Activated T-helper 1 cell treated with Interleukin-2 at 50 U/mL for 16 hours (primary cell): ENCODE results near the gene CCDC88C.
A peak's percentile ranks its signal among the peaks of the same experiment; 100 is the strongest.
"Not testable (repeated sequence)": the region's sequence is repeated elsewhere in the genome, so short reads cannot be mapped to it uniquely, and the experiment has no call there.

Experiments used
- DNase-seq: peaks from one replicate; pipeline ENCODE4 v3.0.0-alpha.2; 2020; ENCODE audit warnings: low read depth

CCDC88C gene

GRCh38 chr14:91249841-91250616 is 167.6 kb downstream of the CCDC88C start:
- DNase-seq: no peak

GRCh38 chr14:91246051-91246852 is 171.4 kb downstream of the CCDC88C start:
- peak; percentile 71 for DNase-seq

DNA sequence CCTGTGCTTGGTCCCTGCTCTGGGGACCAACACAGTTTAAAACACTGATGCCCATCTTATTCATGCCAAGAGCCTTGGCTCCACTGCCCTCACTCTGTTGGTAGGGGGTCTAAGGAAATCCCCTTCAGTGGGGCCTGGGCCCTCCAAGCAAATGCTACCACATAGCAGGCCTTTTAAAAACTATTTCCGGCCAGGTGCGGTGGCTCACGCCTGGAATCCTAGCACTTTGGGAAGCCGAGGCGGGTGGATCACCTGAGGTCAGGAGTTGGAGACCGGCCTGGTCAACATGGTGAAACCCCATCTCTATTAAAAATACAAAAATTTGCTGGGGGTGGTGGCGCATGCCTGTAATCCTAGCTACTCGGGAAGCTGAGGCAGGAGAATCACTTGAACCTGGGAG is 172.0 kb downstream of the CCDC88C start:
- not testable (repeated sequence) for DNase-seq

GRCh38 chr14:91245029-91245428 is 172.6 kb downstream of the CCDC88C start:
- DNase-seq: peak; percentile 66

DNA sequence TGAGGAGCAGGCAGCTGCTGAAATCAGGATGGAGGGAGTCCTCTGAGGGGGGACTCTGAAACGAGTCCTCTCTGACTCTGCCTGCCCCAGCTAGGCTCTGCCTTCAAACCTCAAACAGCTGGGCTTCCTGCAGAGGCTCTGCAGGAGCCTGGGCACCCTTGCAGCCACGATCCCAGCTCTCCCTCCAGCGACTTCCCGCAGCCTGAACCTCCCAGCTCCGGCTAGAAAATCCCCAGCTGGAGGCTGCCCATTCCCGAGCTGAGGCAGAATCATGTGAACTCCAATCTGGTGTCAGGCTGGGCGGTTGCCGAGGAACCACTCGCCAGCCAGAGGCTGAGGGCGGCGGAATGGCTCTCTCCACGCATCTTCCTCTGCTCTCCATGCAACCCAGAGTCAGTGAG is 173.1 kb downstream of the CCDC88C start, which contains the start of gene GPR68:
Gene GPR68 (minus strand): TSS at position 204 of the 401 bp plus-strand sequence. CDS start 9,654 bp downstream, outside the sequence.
- DNase-seq: no peak

GRCh38 chr14:91243074-91243471 is 174.5 kb downstream of the CCDC88C start:
- DNase-seq: no peak

DNA sequence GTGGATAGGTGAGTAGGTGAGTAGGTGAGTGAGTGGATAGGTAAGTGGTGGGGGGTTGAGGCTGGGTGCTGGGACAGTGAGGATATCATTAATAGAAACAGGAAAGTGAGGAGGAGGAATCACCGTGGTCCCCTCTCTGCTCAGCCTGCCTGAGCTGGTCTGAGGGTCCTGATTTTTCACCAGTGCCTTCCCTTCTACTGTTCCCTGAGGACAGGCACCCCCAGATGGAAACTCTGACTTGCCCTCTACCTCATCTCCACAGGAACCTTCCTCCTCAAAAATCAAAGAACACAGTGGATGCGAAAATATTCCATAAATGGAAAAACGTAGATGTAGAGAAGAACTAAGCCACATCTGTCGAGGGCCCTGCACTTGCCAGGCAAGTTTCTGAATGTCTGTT is 175.0 kb downstream of the CCDC88C start:
- no peak for DNase-seq

GRCh38 chr14:91241863-91242262 is 175.8 kb downstream of the CCDC88C start:
- DNase-seq: no peak

DNA sequence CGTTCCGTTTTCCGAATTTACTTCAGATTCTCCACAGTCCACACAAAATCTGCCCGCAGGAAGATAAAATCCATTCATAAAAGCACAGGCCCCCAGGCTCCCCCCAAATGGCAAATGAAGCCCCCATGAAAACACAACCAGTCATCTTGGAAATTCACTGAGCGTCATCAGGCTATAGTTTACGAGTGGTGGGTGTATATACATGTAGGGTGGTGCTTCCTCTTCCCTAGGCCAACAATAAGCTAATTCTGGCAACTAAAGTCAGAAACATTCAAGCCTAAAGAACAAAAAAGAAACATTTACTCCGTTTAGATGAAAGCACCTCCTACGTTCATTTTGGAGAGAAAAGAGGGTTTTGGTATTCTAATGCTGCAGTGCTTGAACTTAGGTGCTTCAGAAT is 179.0 kb downstream of the CCDC88C start:
- no peak for DNase-seq

DNA sequence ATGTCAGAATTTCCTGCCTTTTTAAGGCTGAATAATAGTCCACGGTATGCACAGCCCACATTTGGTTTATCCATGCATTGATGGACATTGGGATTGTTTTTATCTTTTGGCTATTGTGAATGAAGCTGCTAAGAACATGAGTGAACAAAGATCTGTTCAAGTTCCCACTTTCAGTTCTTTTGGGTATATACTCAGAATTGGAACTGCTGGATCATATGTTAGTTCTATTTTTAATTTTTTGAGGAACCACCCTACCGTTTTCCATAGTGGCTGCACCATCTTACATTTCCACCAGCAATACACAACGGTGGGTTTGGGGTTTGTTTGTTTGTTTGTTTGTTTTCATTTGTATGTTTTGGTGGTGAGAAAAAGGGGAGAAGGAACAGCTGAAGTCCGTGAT is 179.5 kb downstream of the CCDC88C start:
- no peak for DNase-seq

GRCh38 chr14:91237219-91237618 is 180.4 kb downstream of the CCDC88C start:
- no peak for DNase-seq

DNA sequence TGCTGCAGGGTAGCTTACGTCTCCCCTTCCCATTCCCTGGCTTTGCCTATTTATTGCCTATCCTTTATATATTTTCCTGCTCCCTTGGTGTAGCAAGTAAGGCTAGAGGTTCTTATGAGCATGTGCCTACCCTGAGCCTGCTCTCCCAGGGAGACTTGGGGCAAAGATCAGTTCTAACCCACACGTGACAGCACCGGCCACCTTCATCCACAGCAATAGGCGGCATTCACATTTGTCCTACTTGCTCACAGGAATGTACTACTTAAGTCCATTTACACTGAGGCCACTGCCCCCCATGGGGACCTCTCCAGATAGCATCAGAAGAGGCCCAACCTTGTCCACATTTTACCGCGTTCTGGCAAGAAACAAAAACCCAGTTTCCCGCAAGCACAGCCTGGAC is 181.8 kb downstream of the CCDC88C start:
- no peak for DNase-seq

DNA sequence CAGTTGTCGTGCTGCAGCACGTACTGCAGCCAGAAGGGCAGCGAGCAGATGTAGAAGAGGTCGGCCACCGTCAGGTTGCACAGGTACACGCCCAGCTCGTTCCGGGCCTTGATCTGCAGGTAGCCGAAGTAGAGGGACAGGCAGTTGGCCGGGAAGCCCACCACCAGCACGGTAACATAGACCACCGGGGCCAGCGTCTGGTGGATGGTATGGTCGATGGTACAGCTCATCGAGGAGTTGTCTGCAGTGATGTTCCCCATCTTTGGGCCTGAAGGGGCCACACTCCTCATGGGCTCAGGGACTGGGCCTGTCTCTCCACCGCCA is 182.9 kb downstream of the CCDC88C start:
- DNase-seq: no peak

DNA sequence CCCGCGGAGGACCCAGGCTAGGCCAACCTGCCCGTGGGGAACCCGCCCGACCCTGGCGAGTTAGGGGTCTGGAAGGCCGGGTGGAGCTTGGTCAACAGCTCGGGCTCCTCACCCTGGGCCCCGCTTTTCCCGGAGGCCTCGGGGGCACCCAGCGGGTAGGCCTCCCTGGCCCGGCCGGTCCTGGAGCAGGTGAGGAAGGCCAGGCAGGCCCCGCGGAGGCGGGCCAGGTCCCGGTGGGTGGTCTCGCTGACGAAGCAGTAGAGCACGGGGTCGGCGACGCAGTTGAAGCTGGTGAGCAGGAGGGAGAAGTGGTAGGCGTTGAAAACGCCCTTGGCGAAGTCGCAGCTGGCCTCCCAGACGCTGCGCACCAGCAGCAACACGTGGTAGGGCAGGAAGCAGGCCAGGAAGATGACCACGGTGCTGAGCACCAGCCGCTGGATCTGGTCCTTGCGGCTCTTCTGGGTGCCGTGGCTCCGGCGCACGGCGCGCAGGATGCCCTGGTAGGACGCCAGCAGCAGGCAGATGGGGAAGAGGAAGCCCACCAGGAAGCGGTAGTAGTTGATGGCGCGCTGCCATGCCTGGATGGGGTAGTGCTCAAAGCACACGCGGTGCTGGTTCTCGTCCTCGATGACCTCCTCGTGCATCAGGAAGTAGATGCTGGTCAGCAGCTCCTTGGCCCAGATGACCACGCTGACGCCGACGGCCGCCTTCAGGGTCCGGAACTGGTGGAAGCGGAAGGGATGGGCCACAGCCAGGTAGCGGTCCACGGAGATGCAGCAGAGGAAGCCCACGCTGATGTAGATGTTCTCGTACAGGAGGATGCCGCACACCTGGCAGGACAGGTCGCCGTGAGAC is 183.5 kb downstream of the CCDC88C start:
- no peak for DNase-seq

DNA sequence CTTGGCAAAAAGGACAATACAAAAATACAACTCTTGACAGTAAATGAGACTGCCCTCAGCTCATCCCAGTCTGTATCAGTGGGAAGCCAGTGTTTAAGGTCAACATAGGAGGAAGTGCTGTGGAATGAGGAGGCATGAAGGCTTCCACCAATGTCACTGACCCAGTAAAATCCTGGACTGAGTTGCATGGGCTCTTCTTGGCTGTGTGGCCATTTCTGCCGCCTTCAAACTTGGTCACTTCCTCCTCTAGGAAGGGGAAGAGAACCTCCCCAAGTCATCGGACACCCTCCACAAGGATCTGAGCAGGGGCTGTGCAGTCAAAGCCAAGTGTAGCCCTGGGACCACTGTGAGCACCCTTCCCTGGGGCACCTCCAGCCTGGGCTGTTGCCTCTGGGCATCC is 185.0 kb downstream of the CCDC88C start:
- no peak for DNase-seq

GRCh38 chr14:91232052-91232451 is 185.6 kb downstream of the CCDC88C start:
- no peak for DNase-seq

GRCh38 chr14:91231446-91231845 is 186.2 kb downstream of the CCDC88C start:
- no peak for DNase-seq

GRCh38 chr14:91230397-91231035 is 187.1 kb downstream of the CCDC88C start:
- DNase-seq: no peak

DNA sequence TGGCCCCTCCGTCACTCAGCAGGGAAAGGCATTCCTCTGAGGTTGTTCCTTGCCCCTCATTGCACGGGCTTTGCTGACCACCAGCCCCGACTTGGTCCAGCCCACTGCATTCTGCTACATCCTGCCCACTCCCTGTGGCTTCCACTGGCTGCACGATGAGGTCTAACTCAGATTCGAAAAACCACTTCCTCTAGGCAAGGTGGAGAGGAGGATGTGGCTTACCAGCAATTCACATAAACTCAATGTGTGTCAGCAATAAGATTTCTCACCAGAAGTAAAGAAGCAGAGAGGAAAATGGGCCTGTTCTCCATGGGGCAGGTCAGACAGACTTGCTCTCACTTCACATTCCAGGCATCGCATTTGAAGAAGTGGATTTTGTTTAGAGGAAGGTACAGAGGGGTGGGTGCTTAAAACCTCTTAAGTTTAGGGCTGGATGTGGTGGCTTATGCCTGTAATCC is 187.8 kb downstream of the CCDC88C start:
- peak; percentile 54 for DNase-seq

DNA sequence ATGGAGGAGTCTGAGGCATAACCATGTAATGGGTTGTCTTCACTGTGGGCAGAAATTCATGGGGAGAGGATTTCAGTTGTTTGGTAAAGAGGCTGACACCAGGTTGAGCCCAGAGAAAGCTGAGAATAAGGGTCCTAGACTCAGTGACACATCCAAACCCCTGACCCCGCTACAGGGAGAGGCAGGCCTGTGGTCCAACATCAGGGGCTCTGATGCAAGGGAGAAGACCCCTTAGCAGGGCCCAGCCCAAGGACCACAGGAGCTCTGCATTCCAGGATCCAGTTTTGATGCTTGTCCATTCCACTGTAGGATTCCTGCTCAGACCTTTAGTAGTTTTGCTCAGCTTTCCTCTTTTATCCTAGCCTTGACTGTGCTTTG is 188.6 kb downstream of the CCDC88C start:
- DNase-seq: no peak

DNA sequence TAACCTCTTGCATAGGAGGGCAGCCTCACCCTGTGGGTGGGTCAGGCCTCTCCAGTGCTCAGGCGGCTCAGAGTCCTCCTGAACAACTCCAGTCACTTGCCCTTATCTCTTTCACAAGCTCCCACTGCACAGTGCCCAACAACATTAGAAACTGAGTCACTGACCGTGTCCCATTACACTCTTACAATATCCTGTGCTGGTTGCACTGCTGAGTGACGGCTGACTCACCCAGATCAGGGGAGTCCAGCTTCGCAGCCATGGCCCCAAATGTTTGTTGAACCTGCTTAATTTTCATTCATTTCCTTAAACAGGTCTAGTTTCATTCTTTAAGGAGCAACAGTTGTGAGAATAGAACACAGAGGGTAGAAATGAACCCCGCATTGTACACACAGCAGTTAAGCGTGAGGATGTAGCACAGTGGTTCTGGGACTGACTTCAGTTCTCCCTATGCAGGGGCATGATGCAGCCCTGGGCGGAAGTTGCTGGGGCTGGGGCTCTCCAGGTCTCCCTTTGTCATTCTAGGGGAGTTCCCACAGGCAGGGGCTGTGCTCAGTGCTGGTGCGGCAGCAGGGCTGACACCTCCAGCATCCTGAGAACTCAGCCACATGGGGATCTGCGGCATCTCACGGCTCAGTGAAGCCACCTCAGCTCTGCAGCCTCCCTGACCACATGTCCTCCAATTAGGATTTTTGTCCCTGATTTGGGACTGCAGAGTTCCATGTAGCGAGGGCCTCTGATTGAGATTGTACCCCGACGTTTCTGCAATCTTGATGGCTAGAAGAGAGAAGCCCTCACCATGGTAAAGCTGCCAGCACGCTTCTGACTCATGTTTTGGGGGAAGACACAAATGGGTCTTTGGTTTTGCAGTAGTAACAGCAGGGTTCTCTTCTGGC is 189.3 kb downstream of the CCDC88C start:
- peak; percentile 60 for DNase-seq
